Gastroesophageal sphincter (tissue), 3 donors: ENCODE measurements around the gene ENTREP3.

ENCODE experiments used
- CTCF ChIP-seq, 4 experiments: fragments of 200-600 bp in 2 of 4; fragments of 450-650 bp in 2 of 4; sonication (generic) in 1 of 4; IDR thresholded peaks; one replicate each; pipeline ENCODE4 v1.5.1; 2017 to 2019; ENCODE audit warnings: antibody characterized with exemption in 4 of 4, mild to moderate bottlenecking in 2 of 4, moderate library complexity in 2 of 4
- EP300 ChIP-seq: sonication (generic); formaldehyde crosslinking; IDR thresholded peaks from one replicate; pipeline ENCODE4 v1.6.1; 2017; ENCODE audit warnings: antibody characterized with exemption, mild to moderate bottlenecking
- POLR2A ChIP-seq, 2 donors: fragments of 450-650 bp; IDR thresholded peaks; one replicate each; pipeline ENCODE4 v1.6.1; 2017; ENCODE audit warnings: antibody characterized with exemption in 2 of 2, mild to moderate bottlenecking in 2 of 2, moderate library complexity in 1 of 2
- POLR2AphosphoS5 ChIP-seq: sonication (generic); formaldehyde crosslinking; IDR thresholded peaks from one replicate; pipeline ENCODE4 v1.6.1; 2017; ENCODE audit warnings: antibody characterized with exemption

GRCh38 chr1:155284476-155284875 lies 29.2 kb upstream of the ENTREP3 start:
- TF ChIP-seq POLR2A (IDR thresholded peaks at IDR 0.05) (no peak), CTCF (IDR thresholded peaks at IDR 0.05) (no peak), POLR2AphosphoS5 (no peak), EP300 (no peak)
